HepG2 (cell line): Measurements from ENCODE around the gene MTHFD1. TPM values are rescaled to one million over a fixed set of nuclear protein-coding genes. Genes with fewer than 3 reads are reported as not detected.
A peak's percentile ranks its signal among the peaks of the same experiment; 100 is the strongest.

ENCODE experiments used
- CCAR2 ChIP-seq: fragments of 200-400 bp; formaldehyde crosslinking; optimal IDR thresholded peaks from 2 replicates; pipeline ENCODE3; 2018; ENCODE audit warnings: low read depth, mild to moderate bottlenecking, low read length, moderate library complexity
- ESRRA ChIP-seq: sonication (generic); formaldehyde crosslinking; IDR thresholded peaks from 2 replicates; pipeline ENCODE4 v1.5.1; 2020; ENCODE audit warnings: mild to moderate bottlenecking, low read depth, missing genetic modification reagents
- EZH2 ChIP-seq: conservative IDR thresholded peaks from 2 replicates; pipeline ENCODE4 v1.6.1; 2012; ENCODE audit warnings: mild to moderate bottlenecking, low read depth, low read length, moderate library complexity
- FOSL2 ChIP-seq: sonication (generic); formaldehyde crosslinking; IDR thresholded peaks from 2 replicates; pipeline ENCODE4 v1.4.0; 2020; ENCODE audit warnings: missing genetic modification reagents
- HMGXB3 ChIP-seq: sonication (generic); formaldehyde crosslinking; IDR thresholded peaks from 2 replicates; pipeline ENCODE4 v1.4.0; 2020; ENCODE audit warnings: missing genetic modification reagents, borderline replicate concordance
- HNF1A ChIP-seq, 2 experiments: sonication (generic) in 1 of 2; formaldehyde crosslinking in 1 of 2; IDR thresholded peaks; 2 replicates each; pipeline versions ENCODE4 v1.4.0 to v1.6.1; 2016 to 2020; ENCODE audit warnings: borderline replicate concordance in 1 of 2, low read depth in 1 of 2, mild to moderate bottlenecking in 1 of 2, missing genetic modification reagents in 1 of 2
- IKZF5 ChIP-seq: IDR thresholded peaks from 2 replicates; pipeline ENCODE4 v1.6.1; 2018; ENCODE audit warnings: missing genetic modification reagents, mild to moderate bottlenecking, missing compliant biosample characterization
- SIN3A ChIP-seq: IDR thresholded peaks from 2 replicates; pipeline ENCODE4 v1.6.1; 2011; ENCODE audit warnings: low read depth, mild to moderate bottlenecking, control low read depth, low read length, borderline replicate concordance
- ZIK1 ChIP-seq: sonication (generic); formaldehyde crosslinking; IDR thresholded peaks from 2 replicates; pipeline ENCODE4 v1.5.0; 2020; ENCODE audit warnings: mild to moderate bottlenecking, low read depth, missing genetic modification reagents, borderline replicate concordance
- ZNF18 ChIP-seq: sonication (generic); formaldehyde crosslinking; IDR thresholded peaks from 2 replicates; pipeline ENCODE4 v1.8.0; 2022; ENCODE audit warnings: mild to moderate bottlenecking, missing genetic modification reagents; ENCODE audit not compliant: insufficient replicate concordance
- ZNF660 ChIP-seq: sonication (generic); formaldehyde crosslinking; IDR thresholded peaks from 2 replicates; pipeline ENCODE4 v1.5.1; 2020; ENCODE audit warnings: mild to moderate bottlenecking, low read depth, missing genetic modification reagents, borderline replicate concordance
- polyA plus RNA-seq, 8 experiments: library from polyadenylated mRNA; depleted of rRNA in 3 of 8; stranded (reverse) in 7 of 8; unstranded in 1 of 8; fragments of >200 nt; fragmentation: Illumina TruSeq in 4 of 8; extraction: Trizol in 4 of 8; gene quantifications; 2 replicates each; pipeline versions ENCODE4 v1.2.1 to v1.2.3, GENCODE V29; 2011 to 2016; ENCODE audit warnings: low read depth in 4 of 8, missing spikeins in 1 of 8, mixed read lengths in 1 of 8; ENCODE audit not compliant: insufficient read depth in 1 of 8
- total RNA-seq, 5 experiments: library from RNA; depleted of rRNA; stranded (reverse); fragments of >200 nt; fragmentation: Illumina TruSeq; extraction: Trizol; gene quantifications; 2 replicates each; pipeline ENCODE4 v1.2.3, GENCODE V29; 2016; ENCODE audit warnings: low read depth in 1 of 5
- TF ChIP-seq, protein P1 (sequence below): sonication (generic); formaldehyde crosslinking; IDR thresholded peaks from 2 replicates; pipeline ENCODE4 v1.4.0; 2020; ENCODE audit warnings: missing genetic modification reagents

Gene MTHFD1
- total and polyA plus RNA-seq, 2 of the 13 experiments (the other 11 are each of a cell fraction or from before 2014, with no cell fraction given): 31.0 to 106 TPM

DNA sequence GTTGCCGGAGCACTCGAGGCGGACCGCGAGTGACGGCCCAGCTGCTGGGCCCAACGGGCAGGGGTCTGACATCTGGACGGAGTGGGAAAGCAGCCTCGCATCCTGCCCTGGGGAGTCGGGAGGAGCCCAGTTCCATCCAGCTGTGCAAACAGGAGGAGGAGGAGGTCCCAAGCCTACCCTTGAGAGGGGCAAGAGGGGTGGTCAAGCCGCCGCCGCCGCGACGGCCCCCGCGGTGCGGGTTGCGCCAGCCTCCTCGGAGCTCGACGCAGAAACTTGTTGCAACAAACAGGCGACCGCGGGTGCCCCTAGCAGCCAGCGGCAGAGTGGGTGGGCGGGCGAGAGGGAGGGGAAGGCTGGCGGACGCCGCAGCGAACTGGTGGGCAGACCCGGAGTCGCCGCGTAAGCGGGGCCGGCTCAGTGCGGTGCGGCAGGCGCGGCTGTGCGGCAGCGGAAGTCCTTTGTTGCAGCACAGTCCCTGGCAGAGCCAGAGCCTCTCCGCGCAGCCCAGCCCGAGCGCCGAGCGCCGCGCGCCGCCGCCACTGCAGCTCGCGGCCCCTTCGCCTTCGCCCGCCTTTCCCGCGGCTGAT, 116.2 kb downstream of the MTHFD1 start, which contains the start of gene ZBTB1 (continued):
- TF ChIP-seq FOSL2 (CRISPR knock-in tag) (no peak), HNF1A (IDR thresholded peaks at IDR 0.05; ENCODE audit: low read depth) (no peak), HNF1A (CRISPR knock-in tag; IDR thresholded peaks at IDR 0.05; ENCODE audit: borderline replicate concordance) (no peak), ZNF18 (CRISPR knock-in tag) (peak; percentile 74), HMGXB3 (CRISPR knock-in tag) (no peak), SIN3A (peak; percentile 58; the same call in 1 of the 2 replicates), ZIK1 (CRISPR knock-in tag) (no peak), ZNF660 (CRISPR knock-in tag) (no peak), ESRRA (CRISPR knock-in tag) (no peak), EZH2 (no peak), CCAR2 (no peak), IKZF5 (CRISPR knock-in tag) (no peak; the same call in none of the 2 replicates)
- TF ChIP-seq, protein P1, sequence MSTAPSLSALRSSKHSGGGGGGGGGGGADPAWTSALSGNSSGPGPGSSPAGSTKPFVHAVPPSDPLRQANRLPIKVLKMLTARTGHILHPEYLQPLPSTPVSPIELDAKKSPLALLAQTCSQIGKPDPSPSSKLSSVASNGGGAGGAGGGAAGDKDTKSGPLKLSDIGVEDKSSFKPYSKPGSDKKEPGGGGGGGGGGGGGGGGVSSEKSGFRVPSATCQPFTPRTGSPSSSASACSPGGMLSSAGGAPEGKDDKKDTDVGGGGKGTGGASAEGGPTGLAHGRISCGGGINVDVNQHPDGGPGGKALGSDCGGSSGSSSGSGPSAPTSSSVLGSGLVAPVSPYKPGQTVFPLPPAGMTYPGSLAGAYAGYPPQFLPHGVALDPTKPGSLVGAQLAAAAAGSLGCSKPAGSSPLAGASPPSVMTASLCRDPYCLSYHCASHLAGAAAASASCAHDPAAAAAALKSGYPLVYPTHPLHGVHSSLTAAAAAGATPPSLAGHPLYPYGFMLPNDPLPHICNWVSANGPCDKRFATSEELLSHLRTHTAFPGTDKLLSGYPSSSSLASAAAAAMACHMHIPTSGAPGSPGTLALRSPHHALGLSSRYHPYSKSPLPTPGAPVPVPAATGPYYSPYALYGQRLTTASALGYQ (CRISPR knock-in tag): no peak
